Kidney (tissue), 14 donors: Measurements from ENCODE around the gene ADCY4. TPM values are rescaled to one million over a fixed set of nuclear protein-coding genes. Genes with fewer than 3 reads are reported as not detected.

Source experiments
- DNase-seq, 5 donors: peaks; one replicate each; pipeline ENCODE4 v3.0.0-alpha.2; 2013 to 2020
- FAIRE-seq: peaks from 2 replicates; lab custom pipeline; 2012; peaks lifted over from hg19 to GRCh38; lab: Jason Lieb, UNC
- H3K27ac ChIP-seq, 2 donors: one replicate each; pipeline ENCODE4 v1.7.0; 2013; ENCODE audit warnings: low read depth in 2 of 2, low read length in 2 of 2, inconsistent platforms in 1 of 2
- H3K27me3 ChIP-seq: one replicate; pipeline ENCODE4 v1.7.1; 2013; ENCODE audit warnings: low read length, inconsistent platforms; ENCODE audit not compliant: control insufficient read depth, insufficient read depth
- H3K36me3 ChIP-seq, 3 donors: one replicate each; pipeline versions ENCODE4 v1.7.0 to v1.7.1; 2013; ENCODE audit warnings: low read length in 3 of 3, control low read depth in 1 of 3, inconsistent platforms in 1 of 3; ENCODE audit not compliant: insufficient read depth in 3 of 3, control insufficient read depth in 2 of 3
- H3K4me1 ChIP-seq, 3 donors: one replicate each; pipeline versions ENCODE4 v1.7.0 to v1.7.1; 2013; ENCODE audit warnings: low read length in 3 of 3, inconsistent platforms in 1 of 3, low read depth in 1 of 3; ENCODE audit not compliant: control insufficient read depth in 2 of 3, insufficient read depth in 2 of 3
- H3K4me3 ChIP-seq, 3 donors: one replicate each; pipeline versions ENCODE4 v1.7.0 to v1.8.1; 2013; ENCODE audit warnings: low read length in 3 of 3, control low read depth in 1 of 3, inconsistent platforms in 1 of 3
- H3K9ac ChIP-seq, 3 donors: one replicate each; pipeline versions ENCODE4 v1.7.0 to v1.7.1; 2013; ENCODE audit warnings: low read length in 3 of 3, control low read depth in 1 of 3, inconsistent platforms in 1 of 3
- H3K9me3 ChIP-seq, 3 donors: one replicate each; pipeline versions ENCODE4 v1.7.0 to v1.7.1; 2013; ENCODE audit warnings: low read length in 3 of 3, control low read depth in 1 of 3, inconsistent platforms in 1 of 3; ENCODE audit not compliant: control insufficient read depth in 2 of 3, insufficient read depth in 1 of 3
- intact Hi-C: fragments of 100-400 bp; cut with DNase I; formaldehyde crosslinking; loops from one replicate; pipeline ENCODE4 v1.11.1; 2022
- polyA plus RNA-seq: library from polyadenylated mRNA; stranded (reverse); fragments of 350-450 nt; fragmentation: Illumina TruSeq; extraction: RNeasy Lipid Tissue Mini Kit (QIAGEN cat#74804); gene quantifications from one replicate; pipeline ENCODE4 v1.2.3, GENCODE V29; 2014; ENCODE audit warnings: low read depth, low replicate concordance; ENCODE audit not compliant: insufficient read depth
- total RNA-seq: library from RNA; stranded (reverse); fragmentation: NEBNext Ultra II Directional; extraction: Animal tissue kit (Norgen Biotek cat#: 25700); gene quantifications from one replicate; pipeline ENCODE4 v1.2.1, GENCODE V29; 2021
- TF ChIP-seq, protein P1 (sequence below): IDR thresholded peaks from 3 replicates; pipeline ENCODE4 v1.5.1; 2012; ENCODE audit warnings: mild to moderate bottlenecking, moderate library complexity, borderline replicate concordance; ENCODE audit not compliant: insufficient read depth; ENCODE audit errors: extremely low read depth
- donor health status: control.
- donor health status: control.
- donor health status: control.
- donor health status: control.
- donor health status: control.
- donor health status: DM: yes; HTN: yes; CAD: no.
- donor health status: Normal renal cell carcinoma (clear cell type).

ADCY4 gene
- total and polyA plus RNA-seq, 2 donors from 2014 or later = 19.2 to 57.5 TPM

DNA sequence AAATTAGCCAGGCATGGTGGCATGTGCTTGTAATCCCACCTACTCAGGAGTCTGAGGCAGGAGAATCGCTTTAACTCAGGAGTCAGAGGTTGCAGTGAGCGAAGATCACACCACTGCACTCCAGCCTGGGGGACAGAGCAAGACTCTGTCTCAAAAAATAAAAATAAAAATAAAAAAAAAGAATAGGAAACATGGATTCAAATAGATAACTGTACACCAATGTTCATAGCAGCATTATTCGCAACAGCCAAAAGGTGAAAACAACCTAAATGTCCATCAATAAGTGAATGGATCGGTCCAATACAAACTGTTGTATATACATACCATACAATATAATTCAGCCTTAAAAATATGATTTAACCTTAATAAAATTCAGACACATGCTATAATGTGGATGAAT, 8.0 kb upstream of the ADCY4 start:
- Histone ChIP-seq H3K27me3 (no peaks in the 10 kb centered on the region), H3K9ac (no peak overlapping the region), H3K36me3 (no peaks in the 10 kb centered on the region), H3K27ac (no peak overlapping the region), H3K4me3 (no peak overlapping the region), H3K4me1 (peaks cover 0 to 9% (median 0%) of the 10 kb centered on the region in 3 donors), H3K9me3 (no peaks in the 10 kb centered on the region)
- no peak for DNase-seq
- TF ChIP-seq, protein P1, sequence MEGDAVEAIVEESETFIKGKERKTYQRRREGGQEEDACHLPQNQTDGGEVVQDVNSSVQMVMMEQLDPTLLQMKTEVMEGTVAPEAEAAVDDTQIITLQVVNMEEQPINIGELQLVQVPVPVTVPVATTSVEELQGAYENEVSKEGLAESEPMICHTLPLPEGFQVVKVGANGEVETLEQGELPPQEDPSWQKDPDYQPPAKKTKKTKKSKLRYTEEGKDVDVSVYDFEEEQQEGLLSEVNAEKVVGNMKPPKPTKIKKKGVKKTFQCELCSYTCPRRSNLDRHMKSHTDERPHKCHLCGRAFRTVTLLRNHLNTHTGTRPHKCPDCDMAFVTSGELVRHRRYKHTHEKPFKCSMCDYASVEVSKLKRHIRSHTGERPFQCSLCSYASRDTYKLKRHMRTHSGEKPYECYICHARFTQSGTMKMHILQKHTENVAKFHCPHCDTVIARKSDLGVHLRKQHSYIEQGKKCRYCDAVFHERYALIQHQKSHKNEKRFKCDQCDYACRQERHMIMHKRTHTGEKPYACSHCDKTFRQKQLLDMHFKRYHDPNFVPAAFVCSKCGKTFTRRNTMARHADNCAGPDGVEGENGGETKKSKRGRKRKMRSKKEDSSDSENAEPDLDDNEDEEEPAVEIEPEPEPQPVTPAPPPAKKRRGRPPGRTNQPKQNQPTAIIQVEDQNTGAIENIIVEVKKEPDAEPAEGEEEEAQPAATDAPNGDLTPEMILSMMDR = no peak
- intact Hi-C loops = no loop called here
- no peak for FAIRE-seq

DNA sequence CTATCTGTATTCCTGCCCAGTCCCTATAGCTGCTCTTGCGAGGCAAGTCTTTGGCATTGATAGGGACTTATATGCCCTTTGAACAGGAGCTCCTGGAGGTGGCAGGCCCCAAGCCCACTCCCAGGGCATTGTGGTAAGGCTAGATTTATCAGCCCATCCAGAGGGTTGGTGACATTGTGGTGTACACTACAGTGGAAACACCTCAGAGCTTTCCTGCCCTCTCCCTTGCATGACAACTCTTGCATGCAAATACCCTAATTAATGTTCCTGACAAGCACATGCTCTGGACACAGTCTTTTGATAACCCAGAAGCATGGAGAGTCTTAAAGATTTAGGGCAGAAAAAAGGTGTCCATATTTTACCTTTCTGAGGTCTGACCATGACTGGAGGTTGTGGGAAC, 5.7 kb upstream of the ADCY4 start:
- H3K4me1 ChIP-seq = peaks cover 0 to 9% (median 0%) of the 10 kb centered on the region in 3 donors
- H3K4me3 ChIP-seq = no peak overlapping the region
- no peaks in the 10 kb centered on the region for H3K36me3 ChIP-seq
- TF ChIP-seq, protein P1 = no peak
- no peak overlapping the region for H3K27ac ChIP-seq
- no peaks in the 10 kb centered on the region for H3K9me3 ChIP-seq
- DNase-seq (no peak), FAIRE-seq (no peak)
- no peaks in the 10 kb centered on the region for H3K27me3 ChIP-seq
- no peak overlapping the region for H3K9ac ChIP-seq
- intact Hi-C loops = no loop called here

DNA sequence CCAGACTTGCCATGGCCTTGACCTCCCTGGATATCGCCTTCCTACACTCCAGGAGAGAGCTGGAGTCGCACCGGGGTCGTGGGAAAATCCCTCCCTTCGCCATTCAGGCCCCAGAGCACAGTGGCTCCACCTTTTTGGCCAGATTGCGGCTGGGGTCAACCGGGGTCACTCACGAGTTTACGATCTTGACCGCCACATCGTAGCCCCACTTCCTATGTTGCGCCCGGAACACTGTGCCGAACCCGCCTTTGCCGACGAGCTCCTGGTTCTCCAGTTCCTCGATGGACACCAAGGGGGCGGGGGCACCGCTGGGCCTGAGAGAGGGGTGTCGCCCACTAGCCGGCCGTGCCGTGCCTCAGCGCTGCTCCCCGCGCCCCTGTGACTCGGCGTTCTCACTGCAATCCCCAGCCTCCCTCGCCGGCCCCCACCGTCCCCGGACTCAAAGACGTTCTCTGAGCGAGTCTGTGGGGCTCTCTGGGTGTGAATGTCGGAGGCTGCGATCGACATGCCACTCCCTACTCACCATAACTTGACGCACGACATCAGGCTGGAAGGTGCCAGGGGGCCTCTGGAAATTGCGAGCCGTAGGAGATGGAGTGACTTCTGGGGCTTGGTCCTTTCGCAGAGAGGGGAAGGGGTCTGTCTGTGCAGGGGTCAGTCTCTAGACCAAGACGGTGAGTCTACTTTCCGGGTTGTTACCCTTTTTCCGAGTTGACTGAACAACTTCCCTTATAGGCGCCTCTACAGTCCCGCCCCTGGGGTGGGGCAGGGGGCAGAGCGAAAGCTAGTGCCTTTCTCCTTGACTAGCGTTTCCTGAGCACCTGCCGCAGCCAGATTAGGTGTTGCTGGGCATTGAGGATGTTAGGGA, 4.6 kb upstream of the ADCY4 start, which contains the start of gene RIPK3:
Gene RIPK3, minus strand, starts transcription at position 708 of the 868 bp plus-strand sequence. Its CDS starts 165 bp downstream, at position 543.
- H3K4me1 ChIP-seq = peaks cover 0 to 9% (median 0%) of the 10 kb centered on the region in 3 donors
- no peak within 1 kb of the TSS for H3K27ac ChIP-seq
- H3K9ac ChIP-seq = peak within 1 kb of the TSS in 2 of 3 donors; percentile 38 to 65
- TF ChIP-seq, protein P1 = no peak
- peak within 1 kb of the TSS; percentile 50 to 68 (median 65) for H3K4me3 ChIP-seq
- H3K9me3 ChIP-seq = no peaks in the 10 kb centered on the region
- DNase-seq = peak in 3 of 5 donors; percentile 51 to 84 (median 63)
- H3K27me3 ChIP-seq = no peaks in the 10 kb centered on the region
- no peak for FAIRE-seq
- intact Hi-C loops = loop anchor here (5.0 kb wide), 1 partner anchor 98 kb away; no protein-coding TSS in a partner anchor
- H3K36me3 ChIP-seq = no peaks in the 10 kb centered on the region
